Spinal cord (tissue), 10 donors: ENCODE data around the gene TFB2M. TPM values are rescaled to one million over a fixed set of nuclear protein-coding genes. Genes with fewer than 3 reads are reported as not detected.

ENCODE experiments used
- DNase-seq, 6 donors: peaks; one replicate each; pipeline versions ENCODE4 v3.0.0 to v3.0.0-alpha.2; 2013 to 2015; ENCODE audit warnings: low spot score in 6 of 6, low read depth in 4 of 6
- H3K27ac ChIP-seq: one replicate; pipeline ENCODE4 v1.5.1; 2013; ENCODE audit warnings: low read depth, low read length, control low read depth
- H3K27me3 ChIP-seq: one replicate; pipeline ENCODE4 v1.6.1; 2013; ENCODE audit warnings: low read length; ENCODE audit not compliant: control insufficient read depth, insufficient read depth
- H3K36me3 ChIP-seq: one replicate; pipeline ENCODE4 v1.6.1; 2013; ENCODE audit warnings: low read length; ENCODE audit not compliant: control insufficient read depth, insufficient read depth
- H3K4me1 ChIP-seq: one replicate; pipeline ENCODE4 v1.6.1; 2013; ENCODE audit warnings: low read length; ENCODE audit not compliant: control insufficient read depth, insufficient read depth
- H3K4me3 ChIP-seq: one replicate; pipeline ENCODE4 v1.5.1; 2013; ENCODE audit warnings: low read depth, low read length, control low read depth
- H3K9me3 ChIP-seq: one replicate; pipeline ENCODE4 v1.6.1; 2013; ENCODE audit warnings: low read length; ENCODE audit not compliant: control insufficient read depth, insufficient read depth
- WGBS: methylation state at CpG from one replicate; pipeline ENCODE4 v1.1.5; 2013; ENCODE audit warnings: missing lambda C conversion rate; ENCODE audit not compliant: insufficient coverage; 5-methylcytosine and 5-hydroxymethylcytosine counted together
- polyA plus RNA-seq, 2 donors: library from polyadenylated mRNA; unstranded; fragments of 120-200 nt; gene quantifications; one replicate each; pipeline ENCODE4 v1.2.1, GENCODE V29; 2013; ENCODE audit not compliant: insufficient read length in 2 of 2
- total RNA-seq, 2 donors: library from RNA; depleted of rRNA in 1 of 2; stranded (reverse); fragments of 120-200 nt in 1 of 2; fragments of >200 nt in 1 of 2; gene quantifications; one replicate each; pipeline versions ENCODE4 v1.2.3 to v1.2.4, GENCODE V29; 2013 to 2014
- donor health status: healthy.

Gene TFB2M
- total and polyA plus RNA-seq, 4 donors, result 8.1 to 14.4 (median 9.0) TPM

DNA sequence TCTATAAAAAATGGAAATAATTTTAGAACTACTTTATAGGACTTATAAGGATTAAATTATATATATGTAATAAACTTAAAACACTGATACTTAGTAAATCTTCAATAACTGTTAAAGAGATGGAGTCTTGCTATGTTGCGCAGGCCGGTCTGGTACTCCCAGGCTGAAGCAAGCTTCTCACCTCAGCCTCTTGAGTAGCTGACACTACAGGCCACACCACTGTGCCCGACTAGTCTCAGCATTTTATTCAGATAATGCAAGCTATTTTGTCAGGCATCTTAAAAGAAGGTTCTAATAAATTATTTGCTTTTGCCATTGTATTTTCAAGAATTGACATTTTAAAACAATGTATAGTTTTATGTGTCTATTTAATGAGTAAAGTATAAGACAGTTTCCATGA is 21.0 kb upstream of the TFB2M start:
- no peak for DNase-seq
- Histone ChIP-seq H3K27ac (no peak overlapping the region), H3K9me3 (no peaks in the 10 kb centered on the region), H3K27me3 (no peaks in the 10 kb centered on the region), H3K4me1 (no peaks in the 10 kb centered on the region), H3K4me3 (no peak overlapping the region), H3K36me3 (no peaks in the 10 kb centered on the region)
- 100% methylated on average over 2 of the region's 3 CpGs for WGBS

DNA sequence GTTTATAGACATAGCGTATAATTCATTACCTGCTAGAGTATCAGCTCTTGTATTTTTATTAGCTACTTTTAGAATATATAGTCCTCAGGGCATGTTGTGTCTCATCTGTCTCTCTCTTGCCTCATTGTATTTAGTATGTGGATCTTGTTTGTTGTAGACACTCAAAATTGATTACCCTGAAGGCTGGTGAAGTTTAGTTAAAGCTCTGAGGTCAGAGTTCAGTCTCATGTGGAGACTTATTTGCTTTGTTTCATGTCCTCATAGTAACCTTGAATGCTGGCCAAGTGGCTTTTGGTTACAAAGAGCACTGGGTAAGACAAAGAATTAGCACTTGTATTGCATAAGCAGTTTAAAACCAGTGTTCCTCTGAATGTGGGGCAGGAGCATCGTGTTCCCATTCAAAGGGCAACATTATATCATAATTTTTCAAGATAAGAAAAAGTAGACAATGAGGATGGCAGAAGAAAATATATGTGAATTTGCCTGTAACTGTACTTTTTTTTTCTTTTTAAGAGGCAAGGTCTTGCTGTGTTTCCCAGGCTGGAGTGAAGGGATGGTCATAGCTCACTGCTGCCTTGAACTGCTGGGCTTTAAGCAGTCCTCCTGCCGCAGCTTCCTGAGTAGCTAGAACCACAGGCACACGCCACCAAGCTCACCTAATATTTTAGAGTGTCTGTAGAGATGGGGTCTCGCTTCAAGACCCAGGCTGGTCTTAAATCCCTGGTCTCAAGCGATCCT is 17.6 kb upstream of the TFB2M start:
- peak in 2 of 6 donors; percentile 24 to 33 for DNase-seq
- H3K36me3 ChIP-seq, result no peaks in the 10 kb centered on the region
- no peak overlapping the region for H3K4me3 ChIP-seq
- no peaks in the 10 kb centered on the region for H3K9me3 ChIP-seq
- H3K27ac ChIP-seq, result no peak overlapping the region
- H3K4me1 ChIP-seq, result no peaks in the 10 kb centered on the region
- no CpG with 5 or more reads among the region's 6 CpGs for WGBS
- no peaks in the 10 kb centered on the region for H3K27me3 ChIP-seq

- H3K9me3 ChIP-seq, result no peaks in the 10 kb centered on the region
- H3K4me1 ChIP-seq, result no peaks in the 10 kb centered on the region
- no peaks in the 10 kb centered on the region for H3K27me3 ChIP-seq
- H3K27ac ChIP-seq, result no peak overlapping the region
- H3K36me3 ChIP-seq, result no peaks in the 10 kb centered on the region
- WGBS, result no CpG with 5 or more reads among the region's 2 CpGs
- H3K4me3 ChIP-seq, result no peak overlapping the region
- no peak for DNase-seq
Measured at GRCh38 chr1:246583056-246583440, 17.0 kb upstream of the TFB2M start.

- Histone ChIP-seq H3K27ac (no peak overlapping the region), H3K4me1 (no peaks in the 10 kb centered on the region), H3K27me3 (no peaks in the 10 kb centered on the region), H3K9me3 (no peaks in the 10 kb centered on the region), H3K36me3 (no peaks in the 10 kb centered on the region), H3K4me3 (no peak overlapping the region)
- WGBS, result 82% methylated on average over 14 of the region's 17 CpGs
- no peak for DNase-seq
Measured at GRCh38 chr1:246582301-246583055, 16.4 kb upstream of the TFB2M start.

- Histone ChIP-seq H3K9me3 (no peaks in the 10 kb centered on the region), H3K4me1 (no peaks in the 10 kb centered on the region), H3K36me3 (no peaks in the 10 kb centered on the region), H3K27me3 (no peaks in the 10 kb centered on the region), H3K27ac (no peak overlapping the region), H3K4me3 (no peak overlapping the region)
- 95% methylated on average over 10 of the region's 15 CpGs for WGBS
- no peak for DNase-seq
Measured at GRCh38 chr1:246580497-246581370, 14.7 kb upstream of the TFB2M start.

GRCh38 chr1:246579818-246580217 is 13.8 kb upstream of the TFB2M start:
- no CpG with 5 or more reads among the region's 3 CpGs for WGBS
- Histone ChIP-seq H3K9me3 (no peaks in the 10 kb centered on the region), H3K36me3 (no peaks in the 10 kb centered on the region), H3K4me1 (no peaks in the 10 kb centered on the region), H3K27ac (no peak overlapping the region), H3K4me3 (no peak overlapping the region), H3K27me3 (no peaks in the 10 kb centered on the region)
- peak in 1 of 6 donors; percentile 10 for DNase-seq

GRCh38 chr1:246577720-246578106 is 11.7 kb upstream of the TFB2M start:
- WGBS, result 100% methylated on average over 1 of the region's 2 CpGs
- no peaks in the 10 kb centered on the region for H3K9me3 ChIP-seq
- H3K4me3 ChIP-seq, result no peak overlapping the region
- H3K27me3 ChIP-seq, result no peaks in the 10 kb centered on the region
- H3K36me3 ChIP-seq, result no peaks in the 10 kb centered on the region
- H3K4me1 ChIP-seq, result no peaks in the 10 kb centered on the region
- no peak for DNase-seq
- H3K27ac ChIP-seq, result no peak overlapping the region

DNA sequence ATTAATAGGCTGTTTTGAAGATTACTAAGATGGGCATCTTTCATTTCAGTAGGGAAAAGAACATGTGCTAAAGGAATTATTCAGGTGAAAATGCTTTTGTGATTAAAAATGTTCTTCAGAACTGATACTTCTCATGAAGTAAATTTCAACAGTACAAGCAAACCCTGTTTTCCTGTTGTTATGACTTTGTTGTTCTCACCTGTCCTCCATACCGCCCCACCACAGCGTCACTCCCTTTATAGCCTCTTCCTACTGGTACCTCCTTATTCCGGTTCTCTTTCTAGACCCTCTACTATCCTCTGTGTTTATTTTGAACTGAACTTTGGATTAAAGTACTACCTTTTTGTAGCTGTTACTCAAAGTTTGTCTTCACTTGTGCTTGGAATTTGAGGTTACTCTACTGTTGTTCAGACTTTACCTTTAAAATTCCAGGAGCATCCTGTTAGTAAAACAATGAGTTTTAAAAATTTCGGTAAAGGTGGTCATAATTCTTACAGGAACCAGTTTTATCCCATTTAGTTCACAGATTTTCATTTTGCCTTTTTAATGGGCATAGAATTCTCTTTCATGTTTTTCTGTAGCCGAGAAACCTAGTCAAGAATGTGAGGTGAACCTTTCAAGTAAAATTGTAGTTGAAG is 11.1 kb upstream of the TFB2M start:
- no peaks in the 10 kb centered on the region for H3K9me3 ChIP-seq

DNA sequence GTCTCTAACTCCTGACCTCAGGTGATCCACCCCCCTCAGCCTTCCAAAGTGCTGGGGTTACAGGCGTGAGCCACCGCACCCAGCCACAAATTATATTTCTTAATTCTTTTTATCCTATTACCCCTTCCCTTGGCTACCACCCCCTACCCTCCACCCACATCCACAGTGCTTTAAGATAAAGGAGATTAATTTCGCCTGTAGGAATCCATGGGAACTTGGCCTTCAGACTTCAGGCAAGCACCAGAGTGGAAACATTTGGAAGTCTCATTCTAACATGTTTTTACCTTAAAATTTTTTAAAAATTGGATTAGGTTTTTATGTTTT is 10.6 kb upstream of the TFB2M start:
- H3K4me1 ChIP-seq, result no peaks in the 10 kb centered on the region
- DNase-seq, result no peak
- H3K27ac ChIP-seq, result no peak overlapping the region
- no peaks in the 10 kb centered on the region for H3K27me3 ChIP-seq
- no peak overlapping the region for H3K4me3 ChIP-seq
- no peaks in the 10 kb centered on the region for H3K9me3 ChIP-seq
- no peaks in the 10 kb centered on the region for H3K36me3 ChIP-seq
- WGBS, result no CpG with 5 or more reads among the region's 3 CpGs

More for the DNA sequence above, 11.1 kb upstream of the TFB2M start:
- H3K27me3 ChIP-seq, result no peaks in the 10 kb centered on the region
- no peak overlapping the region for H3K27ac ChIP-seq
- no peak for DNase-seq
- H3K4me3 ChIP-seq, result no peak overlapping the region
- H3K36me3 ChIP-seq, result no peaks in the 10 kb centered on the region
- WGBS, result 100% methylated on average over 1 of the region's 5 CpGs
- H3K4me1 ChIP-seq, result no peaks in the 10 kb centered on the region
